Mesodermal cell (in vitro differentiated cells): ENCODE data around the gene PTPRCAP.
A peak's percentile ranks its signal among the peaks of the same experiment; 100 is the strongest.

ENCODE experiments used
- H3K27ac ChIP-seq: 2 replicates; pipeline ENCODE4 v1.7.0; 2013; ENCODE audit warnings: mild to moderate bottlenecking, low read depth, low read length, moderate library complexity; ENCODE audit not compliant: severe bottlenecking
- H3K36me3 ChIP-seq: 2 replicates; pipeline ENCODE4 v1.7.1; 2013; ENCODE audit warnings: mild to moderate bottlenecking, low read length, moderate library complexity; ENCODE audit not compliant: control insufficient read depth, insufficient read depth
- H3K4me1 ChIP-seq: one replicate; pipeline ENCODE4 v1.7.1; 2013; ENCODE audit warnings: mild to moderate bottlenecking, low read length; ENCODE audit not compliant: insufficient read depth, control insufficient read depth, poor library complexity, severe bottlenecking
- H3K4me3 ChIP-seq: 2 replicates; pipeline ENCODE4 v1.7.0; 2013; ENCODE audit warnings: low read length, control low read depth, mild to moderate bottlenecking; ENCODE audit not compliant: insufficient read depth, poor library complexity, severe bottlenecking; ENCODE audit errors: extremely low read depth
- H3K9me3 ChIP-seq: 2 replicates; pipeline ENCODE4 v1.7.1; 2013; ENCODE audit warnings: mild to moderate bottlenecking, low read length, moderate library complexity; ENCODE audit not compliant: control insufficient read depth
- WGBS, 2 experiments: methylation state at CpG; one replicate each; pipeline ENCODE4 v1.1.5; 2013; ENCODE audit warnings: missing lambda C conversion rate in 2 of 2; ENCODE audit not compliant: insufficient coverage in 2 of 2; 5-methylcytosine and 5-hydroxymethylcytosine counted together

PTPRCAP gene

DNA sequence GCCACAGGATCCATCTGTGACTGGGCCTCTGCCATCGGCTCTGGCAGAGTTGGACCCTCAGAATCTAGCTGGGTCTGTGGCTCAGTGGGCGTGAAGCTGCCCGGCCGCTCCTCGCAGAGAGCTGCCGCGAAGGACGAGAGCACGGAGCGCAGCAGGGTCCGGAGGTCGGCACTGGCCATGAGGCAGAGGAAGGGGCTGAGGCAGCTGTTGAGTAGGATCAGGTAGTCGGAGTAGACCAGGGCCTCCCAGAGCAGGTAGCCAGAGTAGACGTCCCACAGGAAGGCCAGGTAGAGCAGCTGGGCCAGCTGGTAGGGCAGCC is 14.1 kb upstream of the PTPRCAP start:
- no peak overlapping the region for H3K4me3 ChIP-seq
- no peak overlapping the region for H3K27ac ChIP-seq
- H3K36me3 ChIP-seq: no peaks in the 10 kb centered on the region
- WGBS, 2 experiments: 95 to 96% methylated on average over 5 to 14 of the region's 14 CpGs
- H3K9me3 ChIP-seq: no peaks in the 10 kb centered on the region
- peaks cover 4% of the 10 kb centered on the region for H3K4me1 ChIP-seq

DNA sequence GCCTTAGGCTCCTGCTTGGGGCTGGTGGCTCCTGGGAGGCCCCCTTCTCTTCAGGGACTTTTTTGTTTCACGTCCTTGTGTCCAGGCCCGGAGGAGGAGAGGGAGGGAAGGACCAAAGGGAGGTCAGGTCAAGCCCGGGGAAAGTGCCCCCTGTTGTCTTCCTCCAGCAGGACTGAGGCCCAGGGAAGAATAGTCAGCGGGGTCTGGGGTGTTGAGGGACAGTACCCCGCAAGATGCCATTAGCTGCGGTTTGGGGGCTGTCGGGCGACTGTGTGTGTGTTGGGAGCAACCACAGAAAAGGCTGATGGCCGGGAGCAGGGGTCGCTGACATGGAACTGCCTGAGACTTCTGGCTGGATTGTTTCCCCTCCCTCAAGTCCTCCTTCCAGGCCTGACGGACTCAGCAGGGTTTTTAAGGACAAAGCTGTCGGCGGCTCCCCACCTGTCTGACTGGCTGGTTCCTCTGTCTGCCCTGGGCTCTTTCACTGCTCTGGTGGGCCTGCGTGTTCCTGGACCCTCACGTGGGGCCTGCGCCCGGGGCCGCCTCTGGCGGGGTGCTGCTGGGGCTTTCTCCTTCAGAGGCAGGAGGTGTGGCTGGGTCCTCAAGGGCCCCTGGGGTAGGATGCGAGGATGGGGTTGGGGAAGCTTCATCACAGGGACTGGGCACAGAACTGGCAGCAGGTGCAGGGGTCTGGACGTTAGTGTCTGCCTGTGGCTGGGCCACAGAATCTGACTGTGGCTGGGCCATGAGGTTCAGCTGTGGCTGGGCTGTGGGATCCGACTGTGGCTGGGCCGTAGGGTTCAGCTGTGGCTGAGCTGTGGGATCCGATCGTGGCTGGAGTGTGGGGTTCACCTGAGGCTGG is 13.5 kb upstream of the PTPRCAP start:
- H3K4me3 ChIP-seq: no peak overlapping the region
- H3K27ac ChIP-seq: no peak overlapping the region
- H3K4me1 ChIP-seq: peaks cover 4% of the 10 kb centered on the region
- no peaks in the 10 kb centered on the region for H3K36me3 ChIP-seq
- H3K9me3 ChIP-seq: no peaks in the 10 kb centered on the region
- 89 to 92% methylated on average over 24 to 25 of the region's 25 CpGs for WGBS, 2 experiments

DNA sequence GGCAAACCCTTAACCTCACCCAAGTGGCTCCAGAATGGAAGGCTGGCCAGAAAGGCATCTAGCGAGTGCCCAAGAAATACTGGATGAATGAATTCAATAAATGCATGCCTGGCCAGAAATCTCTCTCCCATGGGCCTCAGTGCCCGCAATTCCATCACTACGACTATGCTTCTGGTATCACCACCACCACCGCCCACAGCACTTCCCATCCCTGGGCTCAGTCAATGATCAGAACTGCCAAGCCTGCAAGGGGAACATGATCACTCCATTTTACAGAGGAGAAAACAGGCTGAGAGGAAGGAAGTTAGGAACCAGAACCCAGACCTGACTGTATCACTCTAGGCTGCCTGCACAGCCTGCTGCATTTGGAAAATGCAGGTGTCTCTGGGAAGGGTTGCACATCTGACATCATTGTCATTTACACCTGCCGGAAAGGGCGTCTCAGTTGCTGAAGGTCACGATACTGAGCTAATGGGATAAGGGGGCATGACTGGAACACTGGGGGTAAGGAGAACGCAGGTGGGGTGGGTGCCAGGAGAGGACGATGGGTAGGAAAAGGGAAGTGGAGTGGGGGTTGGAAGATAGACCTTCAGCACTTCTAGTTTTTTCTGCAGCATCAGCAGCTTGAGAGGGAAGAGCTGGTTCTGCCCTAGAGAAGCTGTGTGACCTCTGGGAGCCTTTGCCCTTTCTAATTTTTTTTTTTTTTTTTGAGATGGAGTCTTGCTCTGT is 11.8 kb upstream of the PTPRCAP start:
- 88 to 92% methylated on average over 8 to 9 of the region's 9 CpGs for WGBS, 2 experiments
- no peak overlapping the region for H3K4me3 ChIP-seq
- H3K36me3 ChIP-seq: no peaks in the 10 kb centered on the region
- H3K27ac ChIP-seq: no peak overlapping the region
- no peaks in the 10 kb centered on the region for H3K9me3 ChIP-seq
- peaks cover 4% of the 10 kb centered on the region for H3K4me1 ChIP-seq

DNA sequence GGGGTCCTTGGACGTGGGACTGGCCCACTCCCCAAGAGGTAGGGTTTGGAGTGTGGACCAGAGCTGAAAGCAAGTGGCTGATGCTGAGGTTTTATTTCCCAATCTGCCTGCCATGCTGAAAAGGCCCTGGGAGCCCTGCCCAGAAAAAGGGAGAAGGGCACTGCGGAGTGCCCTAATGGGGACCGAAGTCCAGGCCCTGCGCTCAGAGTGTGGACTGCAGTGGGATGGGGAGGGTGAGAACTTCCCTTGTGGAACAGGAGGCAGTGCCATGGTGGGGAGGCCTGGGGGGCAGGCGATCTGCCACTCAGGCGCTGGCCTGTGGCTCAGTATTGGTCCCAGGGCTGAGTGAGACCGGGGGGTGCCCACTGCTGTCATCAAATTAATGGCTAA is 10.7 kb upstream of the PTPRCAP start:
- 92% methylated on average over 2 to 6 of the region's 7 CpGs for WGBS, 2 experiments

DNA sequence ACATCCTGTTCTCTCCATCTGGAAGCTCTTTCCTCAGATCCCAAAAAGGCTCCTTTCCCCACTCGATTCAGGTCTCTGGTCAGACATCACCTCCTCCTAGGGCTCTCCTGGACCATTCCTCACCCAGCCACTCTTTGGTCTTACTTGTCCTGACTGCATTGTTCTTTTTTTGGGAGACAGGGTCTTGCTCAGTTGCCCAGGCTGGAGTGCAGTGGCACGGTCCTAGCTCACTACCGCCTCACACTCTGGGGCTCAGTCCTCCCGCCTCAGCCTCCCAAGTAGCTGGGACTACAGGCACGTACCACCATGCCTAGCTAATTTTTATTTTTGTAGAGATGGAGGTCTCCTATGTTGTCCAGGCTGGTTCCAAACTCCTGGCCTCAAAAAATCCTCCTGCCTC is 8.0 kb upstream of the PTPRCAP start:
- Histone ChIP-seq H3K27ac (no peak overlapping the region), H3K36me3 (peaks cover 18% of the 10 kb centered on the region), H3K4me3 (no peak overlapping the region), H3K4me1 (peaks cover 4% of the 10 kb centered on the region), H3K9me3 (no peaks in the 10 kb centered on the region)
- 85 to 95% methylated on average over 3 to 4 of the region's 5 CpGs for WGBS, 2 experiments

More for the DNA sequence above, 10.7 kb upstream of the PTPRCAP start:
- H3K4me3 ChIP-seq: no peak overlapping the region
- H3K4me1 ChIP-seq: peaks cover 4% of the 10 kb centered on the region
- H3K9me3 ChIP-seq: no peaks in the 10 kb centered on the region
- no peaks in the 10 kb centered on the region for H3K36me3 ChIP-seq
- no peak overlapping the region for H3K27ac ChIP-seq

DNA sequence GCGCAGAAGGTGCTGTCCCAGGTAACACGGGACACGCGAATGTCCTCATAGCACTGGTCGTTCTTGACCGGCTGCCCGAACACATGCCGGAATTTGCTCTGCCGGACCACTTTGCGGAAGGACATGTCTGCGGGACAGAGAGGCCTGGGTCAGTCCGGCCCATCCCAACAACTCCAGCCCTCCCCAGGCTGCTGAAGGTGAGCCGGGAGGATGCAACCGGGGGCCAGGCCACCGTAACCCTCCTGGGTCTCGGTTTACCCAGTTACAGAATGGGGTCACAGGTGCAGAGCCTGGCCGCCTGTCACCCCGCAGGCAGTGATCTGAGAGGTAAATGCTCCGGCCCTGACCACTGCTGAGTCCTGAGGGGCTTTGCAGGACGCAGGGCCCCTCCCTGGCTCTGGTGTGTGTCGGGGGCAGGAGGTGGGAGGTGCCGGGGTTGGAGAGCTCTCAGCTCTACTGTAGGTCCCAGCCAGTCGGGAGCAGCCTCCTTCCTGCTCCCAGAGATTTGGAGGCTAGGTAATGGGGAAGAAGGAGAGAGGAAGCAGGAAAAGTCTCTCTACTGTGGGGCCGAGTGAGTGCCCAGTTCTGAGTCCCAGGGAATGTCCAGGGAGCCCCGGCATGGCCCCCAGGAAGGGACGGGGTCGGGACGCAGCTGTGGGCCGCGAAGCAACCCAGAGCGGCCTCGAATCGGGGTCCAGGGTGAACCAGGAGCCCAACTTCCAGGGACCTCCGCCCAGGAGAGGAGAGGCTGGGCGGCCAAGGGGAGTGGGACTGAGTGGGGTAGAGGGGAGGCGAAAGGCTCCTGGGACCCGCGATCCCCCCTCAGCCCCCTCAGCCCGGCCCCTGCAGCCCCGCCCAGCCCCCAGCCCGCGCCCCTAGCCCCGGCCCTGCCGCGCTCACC is 5.3 kb upstream of the PTPRCAP start:
- no peaks in the 10 kb centered on the region for H3K9me3 ChIP-seq
- peaks cover 44% of the 10 kb centered on the region for H3K36me3 ChIP-seq
- WGBS, 2 experiments: 46 to 57% methylated on average over 29 to 30 of the region's 45 CpGs
- H3K27ac ChIP-seq: peak overlapping the region; percentile 76
- peak overlapping the region; percentile 89 for H3K4me3 ChIP-seq
- peaks cover 4% of the 10 kb centered on the region for H3K4me1 ChIP-seq

DNA sequence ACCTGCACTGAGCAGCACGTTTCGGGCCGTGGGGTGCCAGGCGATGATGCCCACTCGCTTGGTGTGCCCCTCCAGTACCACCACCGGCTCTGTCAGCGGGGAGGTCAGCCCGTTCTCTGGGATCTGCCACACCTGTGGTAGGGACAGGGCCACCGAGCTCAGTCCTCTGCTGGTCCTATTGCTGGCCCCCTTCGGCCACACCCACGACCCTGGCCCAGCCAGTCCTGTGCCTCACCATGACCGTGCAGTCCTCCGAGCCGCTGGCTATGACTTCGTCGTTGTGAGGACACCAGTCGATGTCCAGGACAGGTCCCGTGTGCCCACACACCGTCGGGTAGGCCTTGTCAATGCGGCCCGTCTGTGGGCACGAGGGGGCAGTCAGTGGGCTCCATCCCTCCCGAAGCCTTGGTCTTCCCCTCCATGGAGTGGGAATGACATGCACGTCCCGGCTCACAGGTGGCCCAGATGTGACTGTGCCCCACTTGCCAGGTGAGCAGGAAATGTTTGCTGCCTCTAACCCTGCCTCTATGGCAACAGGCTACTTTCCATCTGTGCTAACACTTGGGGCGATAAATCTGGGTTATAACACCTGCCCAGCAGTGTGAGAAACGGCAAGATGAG is 4.4 kb upstream of the PTPRCAP start:
- no peaks in the 10 kb centered on the region for H3K9me3 ChIP-seq
- peak overlapping the region; percentile 89 for H3K4me3 ChIP-seq
- no peak overlapping the region for H3K27ac ChIP-seq
- WGBS, 2 experiments: 96 to 97% methylated on average over 22 to 27 of the region's 28 CpGs
- H3K36me3 ChIP-seq: peaks cover 49% of the 10 kb centered on the region
- H3K4me1 ChIP-seq: peaks cover 2% of the 10 kb centered on the region

DNA sequence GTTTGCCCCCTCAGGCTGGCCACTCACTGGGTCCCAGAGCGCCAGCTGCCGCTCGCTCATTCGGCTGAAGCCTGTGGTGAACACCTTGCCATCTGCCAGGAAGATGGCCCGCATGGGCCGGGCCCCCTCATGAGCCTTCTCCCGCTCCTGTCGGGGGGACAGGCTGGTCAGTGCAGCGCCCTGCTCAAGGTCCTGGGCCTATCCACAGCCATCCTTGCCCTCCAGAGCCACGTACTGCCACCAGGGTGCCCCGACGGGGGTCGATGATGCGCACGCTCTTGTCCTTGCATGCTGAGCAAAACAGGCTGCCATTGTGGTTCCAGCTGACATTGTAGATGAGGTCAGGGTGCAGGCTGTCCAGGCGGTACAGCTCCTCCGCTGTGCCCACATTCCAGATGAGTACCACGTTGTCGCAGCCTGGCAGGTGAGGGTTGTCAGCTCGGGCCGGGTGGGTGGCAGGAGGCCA is 3.6 kb upstream of the PTPRCAP start:
- peaks cover 49% of the 10 kb centered on the region for H3K36me3 ChIP-seq
- peaks cover 7% of the 10 kb centered on the region for H3K4me1 ChIP-seq
- H3K27ac ChIP-seq: no peak overlapping the region
- no peaks in the 10 kb centered on the region for H3K9me3 ChIP-seq
- 94% methylated on average over 20 to 21 of the region's 21 CpGs for WGBS, 2 experiments
- H3K4me3 ChIP-seq: no peak overlapping the region

DNA sequence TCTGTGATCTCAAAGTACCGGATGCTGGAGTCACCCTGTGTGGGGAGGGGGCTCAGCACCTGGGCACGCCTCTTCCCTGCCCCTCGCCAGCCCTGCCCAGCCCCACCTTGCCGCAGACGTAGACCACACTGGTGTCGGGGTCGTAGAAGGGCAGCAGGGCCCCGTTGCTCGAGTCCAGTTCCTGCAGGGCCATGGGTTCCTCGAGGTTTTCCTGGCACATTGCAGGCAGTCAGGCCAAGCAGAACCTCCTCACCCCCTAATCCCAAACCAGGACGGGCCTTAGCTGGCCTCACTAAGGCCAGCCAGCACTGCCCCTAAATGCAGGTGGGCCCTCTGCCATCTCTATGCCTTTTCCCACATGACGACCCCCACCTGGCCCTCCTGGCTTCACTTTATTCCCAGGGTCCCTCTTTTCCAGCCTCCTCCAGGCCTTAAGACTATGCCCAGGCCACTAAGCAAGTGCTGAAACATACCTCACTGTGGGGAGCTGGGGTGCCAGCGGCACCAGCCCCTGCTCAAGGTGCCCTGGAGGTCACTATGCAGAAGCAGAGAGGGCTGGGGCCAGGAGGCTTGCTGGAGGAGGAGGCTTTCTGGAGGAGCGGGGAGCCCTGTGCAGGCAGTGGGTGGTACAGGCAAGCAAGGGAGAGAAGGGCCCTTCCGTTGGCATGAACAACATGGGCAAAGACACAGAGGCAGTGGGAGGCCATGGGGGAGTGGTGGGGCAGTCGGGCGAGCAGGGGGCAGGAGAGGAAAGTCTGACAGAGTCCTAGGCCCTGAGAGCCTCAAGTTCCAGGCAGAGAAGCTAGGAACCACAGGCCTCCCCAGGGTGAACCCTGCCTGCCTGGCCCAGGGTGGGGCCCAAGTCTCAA is 3.0 kb upstream of the PTPRCAP start:
- 95 to 96% methylated on average over 11 to 15 of the region's 17 CpGs for WGBS, 2 experiments
- Histone ChIP-seq H3K27ac (no peak overlapping the region), H3K4me3 (no peak overlapping the region), H3K36me3 (peaks cover 49% of the 10 kb centered on the region), H3K9me3 (no peaks in the 10 kb centered on the region), H3K4me1 (peaks cover 7% of the 10 kb centered on the region)
